Measurements from ENCODE around the gene ETV5. TPM values are rescaled to one million over a fixed set of nuclear protein-coding genes. Genes with fewer than 3 reads are reported as not detected.

ETV5 gene
- total and polyA plus RNA-seq, 2 donors (not counting 1 experiment from before 2014, with no cell fraction given), result 23.1 to 24.9 TPM

- Histone ChIP-seq H3K4me2 (ENCODE audit: extremely low read depth, insufficient read depth, low read length) (no peak overlapping the region), H3K27me3 (ENCODE audit: control insufficient read depth, insufficient read depth, low read length) (peaks cover 2% of the 10 kb centered on the region), H2AFZ (ENCODE audit: low read length) (no peak overlapping the region), H3K9me3 (ENCODE audit: control insufficient read depth, insufficient read depth, low read depth, low read length) (no peaks in the 10 kb centered on the region), H3K4me3 (replicated peaks in 1 of 4; ENCODE audit: control extremely low read depth in 1 of 4, insufficient read depth in 1 of 4, low read depth in 3 of 4, low read length in 4 of 4) (no peak overlapping the region), H3K9ac (ENCODE audit: insufficient read depth, low read length) (no peak overlapping the region), H3K4me1 (ENCODE audit: control insufficient read depth, extremely low read depth, insufficient read depth, low read length) (peaks cover 10% of the 10 kb centered on the region), H3K79me2 (ENCODE audit: control insufficient read depth, insufficient read depth, low read length) (peaks cover 19% of the 10 kb centered on the region), H3K36me3 (ENCODE audit: control insufficient read depth, insufficient read depth, low read length) (no peaks in the 10 kb centered on the region), H4K20me1 (ENCODE audit: control insufficient read depth, extremely low read depth, insufficient read depth, low read length) (no peaks in the 10 kb centered on the region), H3K27ac (ENCODE audit: insufficient read depth, low read length) (no peak overlapping the region)
- TF ChIP-seq EZH2 (IDR thresholded peaks at IDR 0.05; ENCODE audit: low read length, missing control alignments), result no peak
- no peak for DNase-seq (ENCODE audit: low read depth in 2 of 2)
Observed at GRCh38 chr3:186110975-186111974, 2.4 kb upstream of the ETV5 start.

DNA sequence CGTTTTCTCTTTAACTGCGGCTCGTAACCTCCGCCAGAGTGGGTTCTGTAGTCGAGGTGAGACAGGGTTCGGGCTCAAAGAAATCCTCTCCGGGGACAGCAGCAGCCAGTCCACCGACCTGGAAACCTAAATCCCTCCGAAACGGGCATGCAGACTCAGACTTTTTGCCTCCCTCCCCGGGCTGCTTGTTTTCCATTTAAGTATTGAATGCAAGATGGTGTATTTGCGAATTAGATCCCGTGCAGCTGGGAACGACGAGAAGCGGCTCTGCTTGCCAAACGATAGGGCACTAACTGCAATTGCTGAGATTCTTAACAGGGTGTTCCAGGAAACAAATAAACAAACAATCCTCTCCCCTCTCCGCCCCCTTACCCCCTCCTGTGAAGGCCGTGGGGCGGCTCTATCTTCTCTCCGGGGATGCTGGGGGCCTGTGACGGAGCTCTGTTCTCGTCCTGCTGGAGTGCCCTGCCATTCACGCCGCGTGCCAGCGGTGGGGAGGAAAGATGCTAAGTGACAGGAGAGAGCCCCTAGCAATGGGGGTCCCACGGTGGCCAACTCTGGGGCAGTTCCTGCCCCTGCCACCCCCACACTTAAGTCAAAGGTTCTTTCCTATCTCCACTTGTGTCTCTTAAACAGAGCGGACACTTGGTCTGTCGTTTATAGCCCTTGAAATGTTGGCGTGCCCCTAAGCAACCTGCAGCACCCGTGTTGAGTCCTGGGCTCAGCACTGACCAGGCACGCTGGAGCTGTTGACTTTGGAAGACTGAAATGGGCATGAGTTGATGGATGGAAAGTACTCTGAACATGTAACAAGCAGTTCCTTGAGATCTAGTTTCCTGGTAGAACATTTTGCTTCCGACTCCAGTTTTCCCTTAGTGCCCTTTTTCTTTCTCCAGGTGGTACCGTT lies 1.3 kb upstream of the ETV5 start:
- H2AFZ ChIP-seq (ENCODE audit: low read length), result peak overlapping the region; percentile 67
- H3K4me3 ChIP-seq (replicated peaks in 1 of 4; ENCODE audit: control extremely low read depth in 1 of 4, insufficient read depth in 1 of 4, low read depth in 3 of 4, low read length in 4 of 4), result peak overlapping the region; percentile 61 to 79 (median 66)
- no peaks in the 10 kb centered on the region for H4K20me1 ChIP-seq (ENCODE audit: control insufficient read depth, extremely low read depth, insufficient read depth, low read length)
- peaks cover under 1% of the 10 kb centered on the region for H3K27me3 ChIP-seq (ENCODE audit: control insufficient read depth, insufficient read depth, low read length)
- H3K9ac ChIP-seq (ENCODE audit: insufficient read depth, low read length), result peak overlapping the region; percentile 75
- H3K36me3 ChIP-seq (ENCODE audit: control insufficient read depth, insufficient read depth, low read length), result no peaks in the 10 kb centered on the region
- H3K4me1 ChIP-seq (ENCODE audit: control insufficient read depth, extremely low read depth, insufficient read depth, low read length), result peaks cover 12% of the 10 kb centered on the region
- peak overlapping the region; percentile 98 for H3K4me2 ChIP-seq (ENCODE audit: extremely low read depth, insufficient read depth, low read length)
- peak; percentile 30 to 57 for DNase-seq (ENCODE audit: low read depth in 2 of 2)
- H3K79me2 ChIP-seq (ENCODE audit: control insufficient read depth, insufficient read depth, low read length), result peaks cover 30% of the 10 kb centered on the region
- TF ChIP-seq CTCF (conservative IDR thresholded peaks at IDR 0.05 in 1 of 2, IDR thresholded peaks at IDR 0.05 in 1 of 2; ENCODE audit: low read depth in 1 of 2, low read length in 2 of 2) (no peak), EZH2 (IDR thresholded peaks at IDR 0.05; ENCODE audit: low read length, missing control alignments) (no peak)
- peak overlapping the region; percentile 91 for H3K27ac ChIP-seq (ENCODE audit: insufficient read depth, low read length)
- no peaks in the 10 kb centered on the region for H3K9me3 ChIP-seq (ENCODE audit: control insufficient read depth, insufficient read depth, low read depth, low read length)

DNA sequence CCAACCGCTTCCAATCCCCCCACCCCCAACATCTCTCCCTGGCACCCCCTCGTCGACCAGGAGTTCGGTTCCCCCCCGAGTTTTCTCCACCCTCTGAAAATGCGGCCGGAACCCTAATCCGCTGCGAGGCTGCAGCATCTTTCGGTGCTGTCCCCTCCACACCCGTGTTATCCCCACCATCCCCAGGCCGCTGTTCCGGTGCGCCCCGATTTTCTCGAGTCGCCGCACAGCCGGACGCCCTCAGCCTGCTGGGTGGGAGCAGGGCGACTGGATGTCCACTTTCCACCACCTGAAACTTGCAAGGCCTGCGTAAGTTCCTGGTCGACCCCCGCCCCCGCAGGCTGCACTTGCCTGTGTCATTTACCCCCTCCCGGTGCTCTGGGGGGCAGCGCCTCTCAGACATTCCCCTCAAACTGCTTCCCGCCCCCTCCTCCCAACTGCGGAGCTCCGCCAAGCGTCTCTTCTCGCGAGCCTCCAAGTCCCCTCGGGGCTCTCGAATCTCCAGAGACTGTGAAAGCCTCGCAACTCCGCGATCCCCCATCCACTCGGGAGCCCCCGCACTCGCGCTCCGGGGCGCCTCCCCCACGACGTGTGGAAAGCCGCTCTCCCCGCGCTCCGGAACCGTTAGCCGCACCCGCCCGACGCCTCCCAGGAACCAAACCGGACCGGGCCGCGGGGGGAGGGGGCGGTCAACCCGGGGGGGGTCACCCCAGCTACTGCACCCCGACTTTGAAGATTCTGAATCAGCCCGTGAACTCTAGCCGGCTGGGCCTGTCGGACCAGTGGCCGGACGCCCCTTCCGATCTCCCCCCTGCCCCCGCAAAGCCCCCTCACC lies 566 bp downstream of the ETV5 start:
- DNase-seq (ENCODE audit: low read depth in 2 of 2), result peak; percentile 66 to 71
- peaks cover 31% of the 10 kb centered on the region for H3K79me2 ChIP-seq (ENCODE audit: control insufficient read depth, insufficient read depth, low read length)
- peaks cover 19% of the 10 kb centered on the region for H3K4me1 ChIP-seq (ENCODE audit: control insufficient read depth, extremely low read depth, insufficient read depth, low read length)
- no peaks in the 10 kb centered on the region for H4K20me1 ChIP-seq (ENCODE audit: control insufficient read depth, extremely low read depth, insufficient read depth, low read length)
- peak overlapping the region; percentile 14 for H2AFZ ChIP-seq (ENCODE audit: low read length)
- no peaks in the 10 kb centered on the region for H3K36me3 ChIP-seq (ENCODE audit: control insufficient read depth, insufficient read depth, low read length)
- H3K27me3 ChIP-seq (ENCODE audit: control insufficient read depth, insufficient read depth, low read length), result no peaks in the 10 kb centered on the region
- H3K27ac ChIP-seq (ENCODE audit: insufficient read depth, low read length), result peak overlapping the region; percentile 76
- peak overlapping the region; percentile 65 for H3K4me2 ChIP-seq (ENCODE audit: extremely low read depth, insufficient read depth, low read length)
- H3K9ac ChIP-seq (ENCODE audit: insufficient read depth, low read length), result peak overlapping the region; percentile 80
- no peaks in the 10 kb centered on the region for H3K9me3 ChIP-seq (ENCODE audit: control insufficient read depth, insufficient read depth, low read depth, low read length)
- peak overlapping the region; percentile 83 to 90 (median 87) for H3K4me3 ChIP-seq (replicated peaks in 1 of 4; ENCODE audit: control extremely low read depth in 1 of 4, insufficient read depth in 1 of 4, low read depth in 3 of 4, low read length in 4 of 4)
- TF ChIP-seq EZH2 (IDR thresholded peaks at IDR 0.05; ENCODE audit: low read length, missing control alignments), result no peak
- no peak for TF ChIP-seq CTCF (conservative IDR thresholded peaks at IDR 0.05 in 1 of 2, IDR thresholded peaks at IDR 0.05 in 1 of 2; ENCODE audit: low read depth in 1 of 2, low read length in 2 of 2)

Data from fibroblast of lung (primary cell).